Right lobe of liver (tissue), 6 donors: ENCODE measurements around the gene ORAI1. TPM values are rescaled to one million over a fixed set of nuclear protein-coding genes. Genes with fewer than 3 reads are reported as not detected.
"Not testable (repeated sequence)": the region's sequence is repeated elsewhere in the genome, so short reads cannot be mapped to it uniquely, and the experiment has no call there.

Source experiments
- ATAC-seq, 4 donors: fragments of 200-7000 bp; cut with Tn5 transposase; one replicate each; pipeline ENCODE4 v1.9.1; 2020; ENCODE audit warnings: mild to moderate bottlenecking in 4 of 4, moderate library complexity in 4 of 4
- DNase-seq, 3 donors: peaks; one replicate each; pipeline ENCODE4 v3.0.0-alpha.2; 2020
- H3K27ac ChIP-seq, 3 donors: fragments of 200-600 bp; one replicate each; pipeline ENCODE4 v1.8.0; 2022
- H3K27me3 ChIP-seq, 2 donors: fragments of 200-600 bp; one replicate each; pipeline ENCODE4 v1.8.0; 2022
- H3K36me3 ChIP-seq, 4 donors: fragments of 200-600 bp; sonication (generic) in 1 of 4; one replicate each; pipeline versions ENCODE4 v1.5.1 to v1.8.0; 2017 to 2022; ENCODE audit warnings: control low read depth in 1 of 4
- H3K4me1 ChIP-seq, 4 donors: fragments of 200-600 bp; sonication (generic) in 1 of 4; one replicate each; pipeline versions ENCODE4 v1.5.1 to v1.8.0; 2017 to 2022; ENCODE audit warnings: control low read depth in 1 of 4
- H3K4me3 ChIP-seq, 3 donors: fragments of 200-600 bp; one replicate each; pipeline ENCODE4 v1.8.0; 2022
- H3K9me3 ChIP-seq, 4 donors: fragments of 200-600 bp; sonication (generic) in 1 of 4; one replicate each; pipeline versions ENCODE4 v1.5.1 to v1.8.0; 2017 to 2022; ENCODE audit warnings: control low read depth in 1 of 4
- POLR2A ChIP-seq: fragments of 450-650 bp; IDR thresholded peaks from one replicate; pipeline ENCODE4 v1.6.1; 2017; ENCODE audit warnings: antibody characterized with exemption, mild to moderate bottlenecking
- WGBS: methylation state at CpG from one replicate; pipeline ENCODE4 v1.1.6; 2018; ENCODE audit warnings: low coverage, low lambda C conversion rate; ENCODE audit not compliant: insufficient coverage; ENCODE audit errors: missing lambda C conversion rate; 5-methylcytosine and 5-hydroxymethylcytosine counted together
- intact Hi-C, 2 donors: fragments of 100-400 bp; cut with DNase I; formaldehyde crosslinking; loops; one replicate each; pipeline versions ENCODE4 v1.11.2 to v1.14.1; 2022
- total RNA-seq, 6 experiments: library from RNA; depleted of rRNA in 2 of 6; stranded (reverse); fragments of >200 nt in 2 of 6; fragmentation: NEBNext Ultra II Directional in 3 of 6; extraction: Animal tissue kit (Norgen Biotek cat#: 25700) in 3 of 6; gene quantifications; one replicate each; pipeline versions ENCODE4 v1.1.0 to v1.2.4, GENCODE V29; 2016 to 2023
- TF ChIP-seq, protein P1 (sequence below), 4 donors: fragments of 200-600 bp in 3 of 4; fragments of 450-650 bp in 1 of 4; IDR thresholded peaks; one replicate each; pipeline versions ENCODE4 v1.5.1 to v1.8.0; 2016 to 2022; ENCODE audit warnings: antibody characterized with exemption in 4 of 4, mild to moderate bottlenecking in 2 of 4
- donor health status: DM: no; HTN: yes; CAD: no.
- donor health status: DM: no; HTN: no; CAD: no.
- donor health status: DM: no; HTN: no; CAD: no.
- donor health status: DM: no; HTN: yes; CAD: no.
- donor health status: DM: no; HTN: yes; CAD: no.

The ORAI1 gene
- total RNA-seq, 6 experiments from 2014 or later, result 6.9 to 14.4 (median 9.0) TPM

DNA sequence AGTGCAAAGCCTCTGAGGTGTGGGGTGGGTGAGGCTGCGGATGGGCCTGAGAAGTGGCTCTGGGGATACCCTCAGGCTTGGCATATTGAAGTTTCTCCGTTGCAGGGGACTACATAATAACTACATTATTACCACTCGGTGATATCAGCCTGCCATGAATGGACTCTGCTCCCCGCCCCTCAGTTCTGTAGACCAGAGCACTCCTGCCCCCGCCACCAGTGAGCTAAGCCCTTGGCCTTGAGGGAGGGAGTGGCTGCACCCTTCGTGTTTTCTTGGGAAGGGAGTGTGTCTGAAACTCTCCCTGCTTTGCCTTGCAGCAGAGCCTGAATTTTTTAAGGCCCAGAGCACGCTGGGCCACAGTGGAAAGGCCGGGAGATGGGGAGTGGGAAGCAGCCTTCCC, 1.7 kb downstream of the ORAI1 start:
- Histone ChIP-seq H3K27me3 (no peaks in the 10 kb centered on the region), H3K4me3 (peak overlapping the region; percentile 75 to 82 (median 81)), H3K27ac (peak overlapping the region; percentile 80 to 95 (median 94)), H3K4me1 (peaks cover 0 to 30% (median 12%) of the 10 kb centered on the region in 4 donors), H3K36me3 (no peaks in the 10 kb centered on the region), H3K9me3 (no peaks in the 10 kb centered on the region)
- ATAC-seq (no peak), DNase-seq (no peak)
- 47% methylated on average over 3 of the region's 8 CpGs for WGBS
- TF ChIP-seq POLR2A, result no peak
- TF ChIP-seq, protein P1, sequence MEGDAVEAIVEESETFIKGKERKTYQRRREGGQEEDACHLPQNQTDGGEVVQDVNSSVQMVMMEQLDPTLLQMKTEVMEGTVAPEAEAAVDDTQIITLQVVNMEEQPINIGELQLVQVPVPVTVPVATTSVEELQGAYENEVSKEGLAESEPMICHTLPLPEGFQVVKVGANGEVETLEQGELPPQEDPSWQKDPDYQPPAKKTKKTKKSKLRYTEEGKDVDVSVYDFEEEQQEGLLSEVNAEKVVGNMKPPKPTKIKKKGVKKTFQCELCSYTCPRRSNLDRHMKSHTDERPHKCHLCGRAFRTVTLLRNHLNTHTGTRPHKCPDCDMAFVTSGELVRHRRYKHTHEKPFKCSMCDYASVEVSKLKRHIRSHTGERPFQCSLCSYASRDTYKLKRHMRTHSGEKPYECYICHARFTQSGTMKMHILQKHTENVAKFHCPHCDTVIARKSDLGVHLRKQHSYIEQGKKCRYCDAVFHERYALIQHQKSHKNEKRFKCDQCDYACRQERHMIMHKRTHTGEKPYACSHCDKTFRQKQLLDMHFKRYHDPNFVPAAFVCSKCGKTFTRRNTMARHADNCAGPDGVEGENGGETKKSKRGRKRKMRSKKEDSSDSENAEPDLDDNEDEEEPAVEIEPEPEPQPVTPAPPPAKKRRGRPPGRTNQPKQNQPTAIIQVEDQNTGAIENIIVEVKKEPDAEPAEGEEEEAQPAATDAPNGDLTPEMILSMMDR (IDR thresholded peaks at IDR 0.05), result no peak
- intact Hi-C loops, result loop anchor here in 1 of 2 donors (10.0 kb wide), 2 partner anchors 73 to 133 kb away; no protein-coding TSS in a partner anchor

DNA sequence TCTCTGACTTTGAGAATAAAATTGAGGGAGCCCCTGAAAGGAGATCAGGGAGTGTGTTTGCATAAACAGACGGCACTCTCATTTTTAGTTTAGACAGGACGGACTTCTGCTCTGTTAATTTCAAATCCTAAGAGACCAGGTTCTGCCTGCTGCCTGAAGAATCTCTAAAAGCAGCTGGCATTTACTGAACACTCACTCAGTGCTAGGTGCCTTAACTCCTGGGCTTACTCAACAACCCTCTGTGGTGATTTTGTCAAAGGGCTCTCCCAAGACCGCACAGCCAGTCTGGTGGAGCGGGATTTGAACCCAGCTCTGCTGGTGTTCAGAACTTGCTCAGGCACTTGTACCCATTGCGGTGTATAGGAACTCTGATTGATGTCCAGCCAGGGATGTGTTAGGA, 2.2 kb downstream of the ORAI1 start:
- Histone ChIP-seq H3K27me3 (no peaks in the 10 kb centered on the region), H3K27ac (no peak overlapping the region), H3K9me3 (no peaks in the 10 kb centered on the region), H3K4me1 (peaks cover 0 to 35% (median 14%) of the 10 kb centered on the region in 4 donors), H3K4me3 (no peak overlapping the region), H3K36me3 (no peaks in the 10 kb centered on the region)
- TF ChIP-seq, protein P1 (IDR thresholded peaks at IDR 0.05), result no peak
- intact Hi-C loops, result loop anchor here in 1 of 2 donors (10.0 kb wide), 2 partner anchors 74 to 134 kb away; no protein-coding TSS in a partner anchor
- ATAC-seq (no peak), DNase-seq (no peak)
- 100% methylated on average over 1 of the region's 5 CpGs for WGBS

DNA sequence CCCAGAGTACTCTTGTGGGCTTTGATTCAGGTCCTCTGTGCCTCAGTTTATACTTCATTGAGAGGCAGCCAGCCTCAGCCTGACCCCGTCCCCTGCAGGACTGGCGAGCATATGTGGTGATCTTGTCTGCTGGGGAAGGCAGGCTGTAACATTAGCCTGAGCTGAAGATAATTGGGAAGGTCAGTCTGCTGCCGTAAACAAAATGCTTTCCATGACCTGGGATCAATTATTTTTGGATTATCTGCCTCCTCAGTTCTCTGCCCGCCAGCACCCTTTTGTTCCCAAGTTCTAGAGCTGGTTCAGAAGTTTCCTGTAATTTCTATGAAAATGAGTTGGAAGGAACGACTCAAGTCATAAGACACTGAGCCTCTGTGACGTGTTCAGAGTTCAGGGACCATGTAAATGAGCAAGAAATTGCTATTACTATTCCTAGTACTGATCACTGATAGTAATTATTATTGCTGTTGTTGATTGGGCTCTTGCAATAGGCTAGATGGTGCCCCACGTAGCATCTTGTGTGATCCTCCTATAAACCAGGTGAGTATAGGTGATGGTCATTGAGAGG, 4.5 kb downstream of the ORAI1 start:
- ATAC-seq (no peak), DNase-seq (no peak)
- Histone ChIP-seq H3K9me3 (no peaks in the 10 kb centered on the region), H3K36me3 (no peaks in the 10 kb centered on the region), H3K4me1 (peaks cover 0 to 28% (median 9%) of the 10 kb centered on the region in 4 donors), H3K27me3 (no peaks in the 10 kb centered on the region), H3K4me3 (no peak overlapping the region), H3K27ac (peak overlapping the region; percentile 39 to 47 (median 40))
- TF ChIP-seq, protein P1 (IDR thresholded peaks at IDR 0.05), result no peak
- no peak for TF ChIP-seq POLR2A
- 70% methylated on average over 6 of the region's 7 CpGs for WGBS
- intact Hi-C loops, result no loop called here

DNA sequence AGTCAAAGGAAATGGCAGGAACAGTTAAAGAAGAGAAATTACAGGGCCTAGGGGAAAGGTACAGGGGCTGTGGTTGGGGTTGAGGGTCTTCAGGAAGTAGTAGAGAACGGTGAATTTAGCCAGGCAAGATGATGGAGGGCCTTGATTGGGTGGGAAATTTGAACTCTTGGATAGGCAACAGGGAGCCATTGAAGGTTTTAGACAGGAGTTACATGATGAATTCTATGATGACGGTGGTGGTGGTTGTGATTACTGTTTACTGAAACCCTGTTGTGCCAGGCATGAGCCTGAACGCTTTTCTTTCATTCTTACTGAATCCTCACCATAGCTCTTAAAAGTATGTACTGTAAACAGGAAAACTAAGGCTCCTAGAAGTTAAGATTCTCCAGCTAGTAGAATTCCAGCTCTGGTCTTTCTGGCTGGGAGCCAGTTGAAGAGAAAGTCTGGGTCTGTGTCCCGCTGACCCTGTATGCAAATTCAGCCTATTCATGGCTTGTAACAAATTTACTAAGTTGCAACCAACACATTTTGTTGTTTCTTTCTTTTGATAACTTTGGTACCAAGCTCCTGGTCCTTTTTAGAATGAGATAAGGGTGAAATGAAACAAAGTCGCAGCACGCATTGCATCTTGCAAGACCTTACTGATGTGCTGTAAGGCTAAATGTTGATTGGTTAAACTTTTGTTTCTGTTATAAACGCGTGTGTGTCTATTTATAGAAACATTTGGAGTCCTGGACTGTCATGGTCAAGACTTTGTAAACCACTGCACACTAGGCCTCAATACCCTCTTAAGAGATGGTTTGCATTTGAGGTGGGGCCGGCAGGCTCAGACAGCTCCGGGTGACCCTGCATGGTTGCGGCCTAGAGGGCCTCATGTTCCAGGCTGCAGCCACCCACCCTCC, 6.0 kb downstream of the ORAI1 start:
- peak overlapping the region in 2 of 3 donors; percentile 39 to 65 for H3K27ac ChIP-seq
- DNase-seq (no peak), ATAC-seq (no peak)

DNA sequence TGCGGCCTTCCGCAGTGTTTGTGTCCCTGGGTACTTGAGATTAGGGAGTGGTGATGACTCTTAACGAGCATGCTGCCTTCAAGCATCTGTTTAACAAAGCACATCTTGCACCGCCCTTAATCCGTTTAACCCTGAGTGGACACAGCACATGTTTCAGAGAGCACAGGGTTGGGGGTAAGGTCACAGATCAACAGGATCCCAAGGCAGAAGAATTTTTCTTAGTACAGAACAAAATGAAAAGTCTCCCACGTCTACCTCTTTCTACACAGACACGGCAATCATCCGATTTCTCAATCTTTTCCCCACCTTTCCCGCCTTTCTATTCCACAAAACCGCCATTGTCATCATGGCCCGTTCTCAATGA, 7.5 kb downstream of the ORAI1 start:
- intact Hi-C loops, H3K9me3 ChIP-seq, H3K27ac ChIP-seq, H3K4me3 ChIP-seq, DNase-seq, ATAC-seq, H3K27me3 ChIP-seq, H3K36me3 ChIP-seq: not testable (repeated sequence)
- peaks cover 0 to 22% (median 8%) of the 10 kb centered on the region in 4 donors for H3K4me1 ChIP-seq
- 90% methylated on average over 5 of the region's 11 CpGs for WGBS

More for the DNA sequence above, 6.0 kb downstream of the ORAI1 start:
- Histone ChIP-seq H3K9me3 (no peaks in the 10 kb centered on the region), H3K4me1 (peaks cover 0 to 28% (median 8%) of the 10 kb centered on the region in 4 donors), H3K4me3 (no peak overlapping the region), H3K36me3 (no peaks in the 10 kb centered on the region), H3K27me3 (no peaks in the 10 kb centered on the region)
- intact Hi-C loops, result no loop called here
- 38% methylated on average over 10 of the region's 11 CpGs for WGBS
- TF ChIP-seq POLR2A, result no peak
- TF ChIP-seq, protein P1 (IDR thresholded peaks at IDR 0.05), result no peak
